Mesothelial cell of epicardium (in vitro differentiated cells): ENCODE measurements around the gene REC114. TPM values are rescaled to one million over a fixed set of nuclear protein-coding genes. Genes with fewer than 3 reads are reported as not detected.
"Not testable (repeated sequence)": the region's sequence is repeated elsewhere in the genome, so short reads cannot be mapped to it uniquely, and the experiment has no call there.

Experiments used
- DNase-seq, 2 experiments: peaks; one replicate each; pipeline ENCODE4 v3.0.0; 2021; ENCODE audit warnings: low spot score in 2 of 2; ENCODE audit not compliant: unreplicated experiment in 2 of 2
- H3K27ac Mint-ChIP-seq: 2 replicates; pipeline ENCODE4 v1.8.0; 2021; ENCODE audit warnings: mixed read lengths
- H3K27me3 Mint-ChIP-seq: 2 replicates; pipeline ENCODE4 v1.8.0; 2021; ENCODE audit warnings: low read depth, mixed read lengths
- H3K36me3 Mint-ChIP-seq: 2 replicates; pipeline ENCODE4 v1.8.0; 2021; ENCODE audit warnings: mixed read lengths
- H3K4me1 Mint-ChIP-seq: 2 replicates; pipeline ENCODE4 v1.8.0; 2021; ENCODE audit warnings: mixed read lengths
- H3K4me3 Mint-ChIP-seq: 2 replicates; pipeline ENCODE4 v1.8.0; 2021; ENCODE audit warnings: mild to moderate bottlenecking, moderate library complexity, mixed read lengths
- H3K9me3 Mint-ChIP-seq: 2 replicates; pipeline ENCODE4 v1.8.0; 2021; ENCODE audit warnings: mixed read lengths
- CTCF ChIP-seq: fragments of 200-600 bp; sonication (generic); IDR thresholded peaks from one replicate; pipeline ENCODE4 v1.5.0; 2021; ENCODE audit warnings: antibody characterized with exemption; ENCODE audit not compliant: unreplicated experiment
- total RNA-seq: library from RNA; stranded (reverse); gene quantifications from 3 replicates; pipeline ENCODE4 v1.2.1, GENCODE V29; 2021

REC114 gene
- total RNA-seq, 1 donor from 2014 or later, result not detected

GRCh38 chr15:73433873-73434272 lies 9.1 kb upstream of the REC114 start:
- peaks cover 4% of the 10 kb centered on the region for H3K9me3 Mint-ChIP-seq
- H3K27ac Mint-ChIP-seq, result no peak overlapping the region
- no peaks in the 10 kb centered on the region for H3K36me3 Mint-ChIP-seq
- no peaks in the 10 kb centered on the region for H3K4me1 Mint-ChIP-seq
- no peak overlapping the region for H3K4me3 Mint-ChIP-seq
- H3K27me3 Mint-ChIP-seq, result peaks cover 57% of the 10 kb centered on the region
- DNase-seq, result no peak
- TF ChIP-seq CTCF, result no peak

- Mint-ChIP-seq H3K9me3 (peaks cover 4% of the 10 kb centered on the region), H3K36me3 (no peaks in the 10 kb centered on the region), H3K4me3 (no peak overlapping the region), H3K4me1 (no peaks in the 10 kb centered on the region), H3K27ac (no peak overlapping the region), H3K27me3 (peaks cover 40% of the 10 kb centered on the region)
- TF ChIP-seq CTCF, result no peak
- no peak for DNase-seq
These were observed 6.4 kb upstream of the REC114 start for GRCh38 chr15:73436613-73437012.

GRCh38 chr15:73437543-73438109 lies 5.3 kb upstream of the REC114 start:
- H3K36me3 Mint-ChIP-seq, result no peaks in the 10 kb centered on the region
- DNase-seq, result no peak
- no peak for TF ChIP-seq CTCF
- H3K9me3 Mint-ChIP-seq, result no peaks in the 10 kb centered on the region
- H3K4me1 Mint-ChIP-seq, result no peaks in the 10 kb centered on the region
- peaks cover 34% of the 10 kb centered on the region for H3K27me3 Mint-ChIP-seq
- no peak overlapping the region for H3K27ac Mint-ChIP-seq
- H3K4me3 Mint-ChIP-seq, result no peak overlapping the region

- Mint-ChIP-seq H3K4me3 (no peak overlapping the region), H3K27ac (no peak overlapping the region), H3K9me3 (no peaks in the 10 kb centered on the region), H3K36me3 (no peaks in the 10 kb centered on the region), H3K27me3 (peaks cover 31% of the 10 kb centered on the region), H3K4me1 (no peaks in the 10 kb centered on the region)
- no peak for DNase-seq
- TF ChIP-seq CTCF, result no peak
These were observed 4.3 kb upstream of the REC114 start for GRCh38 chr15:73438651-73439050.

- Mint-ChIP-seq H3K27me3 (peaks cover 37% of the 10 kb centered on the region), H3K4me3 (no peak overlapping the region), H3K27ac (no peak overlapping the region), H3K9me3 (peaks cover 3% of the 10 kb centered on the region), H3K4me1 (no peaks in the 10 kb centered on the region), H3K36me3 (no peaks in the 10 kb centered on the region)
- no peak for TF ChIP-seq CTCF
- DNase-seq, result no peak
These were observed 2.4 kb upstream of the REC114 start for GRCh38 chr15:73440571-73440970.

- Mint-ChIP-seq H3K27me3 (peaks cover 35% of the 10 kb centered on the region), H3K4me1 (no peaks in the 10 kb centered on the region), H3K4me3 (no peak overlapping the region), H3K9me3 (peaks cover 3% of the 10 kb centered on the region), H3K27ac (no peak overlapping the region), H3K36me3 (no peaks in the 10 kb centered on the region)
- no peak for TF ChIP-seq CTCF
- no peak for DNase-seq
These were observed 543 bp upstream of the REC114 start for GRCh38 chr15:73442421-73442820.

GRCh38 chr15:73447471-73447870 lies 4.5 kb downstream of the REC114 start:
- H3K4me3 Mint-ChIP-seq, H3K4me1 Mint-ChIP-seq, H3K27ac Mint-ChIP-seq, DNase-seq, H3K36me3 Mint-ChIP-seq: not testable (repeated sequence)
- H3K27me3 Mint-ChIP-seq, result peaks cover 34% of the 10 kb centered on the region
- H3K9me3 Mint-ChIP-seq, result peaks cover 27% of the 10 kb centered on the region

GRCh38 chr15:73448158-73448758 lies 5.3 kb downstream of the REC114 start:
- not testable (repeated sequence) for H3K4me3 Mint-ChIP-seq, DNase-seq
- peaks cover 34% of the 10 kb centered on the region for H3K27me3 Mint-ChIP-seq

More at GRCh38 chr15:73448158-73448758, 5.3 kb downstream of the REC114 start:
- not testable (repeated sequence) for H3K36me3 Mint-ChIP-seq, H3K4me1 Mint-ChIP-seq, H3K27ac Mint-ChIP-seq
- peaks cover 27% of the 10 kb centered on the region for H3K9me3 Mint-ChIP-seq
